GM23338 (cell line): Measurements from ENCODE around the gene TYMP.

Experiments used
- CREB1 ChIP-seq: fragments of 250-450 bp; sonication (Bioruptor Pico); IDR thresholded peaks from 2 replicates; pipeline ENCODE4 v1.5.0; 2020; ENCODE audit warnings: low read depth, mild to moderate bottlenecking, moderate library complexity
- EZH2 ChIP-seq: fragments of 200-600 bp; sonication (generic); IDR thresholded peaks from one replicate; pipeline ENCODE4 v1.8.0; 2017; ENCODE audit warnings: antibody characterized with exemption, mild to moderate bottlenecking, low read depth; ENCODE audit not compliant: unreplicated experiment
- EZH2phosphoT487 ChIP-seq: fragments of 200-600 bp; sonication (generic); IDR thresholded peaks from one replicate; pipeline ENCODE4 v1.8.1; 2018; ENCODE audit warnings: antibody characterized with exemption; ENCODE audit not compliant: unreplicated experiment
- JUNB ChIP-seq: IDR thresholded peaks from one replicate; pipeline ENCODE4 v1.6.1; 2016; ENCODE audit warnings: antibody characterized with exemption; ENCODE audit not compliant: unreplicated experiment
- POLR2AphosphoS5 ChIP-seq: IDR thresholded peaks from 2 replicates; pipeline ENCODE4 v1.6.1; 2016; ENCODE audit warnings: antibody characterized with exemption, low read depth
- REST ChIP-seq: IDR thresholded peaks from one replicate; pipeline ENCODE4 v1.6.1; 2018; ENCODE audit warnings: antibody characterized with exemption; ENCODE audit not compliant: unreplicated experiment
- ZNF114 ChIP-seq: fragments of 250-450 bp; sonication (Bioruptor Pico); IDR thresholded peaks from 2 replicates; pipeline ENCODE4 v1.5.0; 2020; ENCODE audit warnings: mild to moderate bottlenecking, moderate library complexity
- TF ChIP-seq, protein P1 (sequence below), 2 experiments: fragments of 200-600 bp in 1 of 2; sonication (generic) in 1 of 2; conservative IDR thresholded peaks; 2 replicates each; pipeline versions ENCODE4 v1.5.1 to v1.6.1; 2016 to 2017; ENCODE audit warnings: antibody characterized with exemption in 2 of 2, low read depth in 2 of 2, mild to moderate bottlenecking in 2 of 2, moderate library complexity in 1 of 2

DNA sequence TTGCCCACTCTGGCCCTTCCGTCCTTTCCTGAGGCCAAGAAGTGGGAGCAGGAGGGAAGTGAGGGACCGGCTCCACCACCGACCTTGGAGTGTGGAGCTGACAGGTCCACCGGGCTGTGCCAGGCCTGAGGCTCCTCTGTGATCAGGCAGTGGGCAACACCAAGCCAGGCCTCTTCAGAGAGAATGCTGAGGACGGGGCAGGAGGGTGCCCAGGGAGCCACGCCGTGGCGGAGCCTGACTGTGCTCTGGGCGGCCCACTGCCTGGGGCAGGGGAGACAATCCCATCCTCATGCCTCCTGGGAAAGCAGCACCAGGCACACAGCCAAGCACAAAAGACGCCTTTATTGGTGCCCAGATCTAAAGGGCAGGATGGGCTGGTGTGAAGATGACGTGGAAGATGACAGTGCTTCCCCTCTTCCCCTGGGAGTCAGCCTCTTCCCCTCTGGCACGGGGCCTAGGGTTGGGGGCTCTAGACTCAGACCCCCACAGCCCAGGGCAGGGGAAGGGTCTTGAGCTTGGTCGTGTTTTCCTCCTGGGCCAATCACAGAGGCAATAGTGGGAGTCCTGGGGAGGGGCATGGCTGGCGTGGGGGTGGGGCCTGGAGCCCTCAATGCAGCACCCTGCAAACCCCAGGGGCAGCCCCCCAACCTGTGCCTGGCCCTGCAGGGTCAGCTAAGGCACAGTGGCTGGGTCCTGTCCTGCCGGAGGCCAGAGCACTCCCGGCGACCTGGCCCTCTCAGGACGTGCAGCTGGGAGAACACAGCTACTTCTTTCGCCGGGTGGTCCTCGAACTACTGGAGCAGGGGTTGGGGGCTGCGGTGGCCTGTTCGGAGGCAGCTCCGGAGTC is 27.0 kb downstream of the TYMP start:
- TF ChIP-seq, protein P1, sequence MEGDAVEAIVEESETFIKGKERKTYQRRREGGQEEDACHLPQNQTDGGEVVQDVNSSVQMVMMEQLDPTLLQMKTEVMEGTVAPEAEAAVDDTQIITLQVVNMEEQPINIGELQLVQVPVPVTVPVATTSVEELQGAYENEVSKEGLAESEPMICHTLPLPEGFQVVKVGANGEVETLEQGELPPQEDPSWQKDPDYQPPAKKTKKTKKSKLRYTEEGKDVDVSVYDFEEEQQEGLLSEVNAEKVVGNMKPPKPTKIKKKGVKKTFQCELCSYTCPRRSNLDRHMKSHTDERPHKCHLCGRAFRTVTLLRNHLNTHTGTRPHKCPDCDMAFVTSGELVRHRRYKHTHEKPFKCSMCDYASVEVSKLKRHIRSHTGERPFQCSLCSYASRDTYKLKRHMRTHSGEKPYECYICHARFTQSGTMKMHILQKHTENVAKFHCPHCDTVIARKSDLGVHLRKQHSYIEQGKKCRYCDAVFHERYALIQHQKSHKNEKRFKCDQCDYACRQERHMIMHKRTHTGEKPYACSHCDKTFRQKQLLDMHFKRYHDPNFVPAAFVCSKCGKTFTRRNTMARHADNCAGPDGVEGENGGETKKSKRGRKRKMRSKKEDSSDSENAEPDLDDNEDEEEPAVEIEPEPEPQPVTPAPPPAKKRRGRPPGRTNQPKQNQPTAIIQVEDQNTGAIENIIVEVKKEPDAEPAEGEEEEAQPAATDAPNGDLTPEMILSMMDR (conservative IDR thresholded peaks at IDR 0.05; ENCODE audit: low read depth in 2 of 2), result no peak
- no peak for TF ChIP-seq REST
- TF ChIP-seq EZH2, result no peak
- TF ChIP-seq CREB1 (CRISPR knock-in tag), result no peak
- no peak for TF ChIP-seq POLR2AphosphoS5
- no peak for TF ChIP-seq JUNB
- TF ChIP-seq ZNF114 (CRISPR knock-in tag), result no peak
- no peak for TF ChIP-seq EZH2phosphoT487
